UCSD-AML1 (cell line): Measurements from ENCODE around the gene SCGB1C2.
"Not testable (repeated sequence)": the region's sequence is repeated elsewhere in the genome, so short reads cannot be mapped to it uniquely, and the experiment has no call there.

ENCODE experiments used
- DNase-seq: peaks from one replicate; lab custom pipeline; 2025; ENCODE audit not compliant: unreplicated experiment; lab: John Stamatoyannopoulos, UW

The SCGB1C2 gene

DNA sequence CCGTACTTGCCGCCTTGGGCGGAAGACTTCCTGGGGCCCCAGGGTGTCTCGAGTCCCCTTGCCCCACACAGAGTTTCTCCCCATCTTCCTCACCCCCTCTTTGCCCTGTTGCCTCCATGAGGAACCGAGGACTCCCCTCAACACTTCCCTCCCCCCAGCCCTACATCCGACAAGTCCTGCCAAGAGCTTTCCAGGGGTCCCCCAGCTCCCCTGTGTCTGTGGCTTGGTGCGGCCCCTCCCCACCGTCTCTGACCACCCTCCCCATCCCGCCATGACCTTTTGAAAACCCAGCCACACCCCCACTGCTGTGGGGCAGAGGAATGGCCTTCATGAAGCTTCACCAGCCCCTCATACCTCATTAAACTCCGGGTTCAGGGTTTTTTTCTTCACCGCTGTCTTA is 11.4 kb downstream of the SCGB1C2 start:
- no peak for DNase-seq

DNA sequence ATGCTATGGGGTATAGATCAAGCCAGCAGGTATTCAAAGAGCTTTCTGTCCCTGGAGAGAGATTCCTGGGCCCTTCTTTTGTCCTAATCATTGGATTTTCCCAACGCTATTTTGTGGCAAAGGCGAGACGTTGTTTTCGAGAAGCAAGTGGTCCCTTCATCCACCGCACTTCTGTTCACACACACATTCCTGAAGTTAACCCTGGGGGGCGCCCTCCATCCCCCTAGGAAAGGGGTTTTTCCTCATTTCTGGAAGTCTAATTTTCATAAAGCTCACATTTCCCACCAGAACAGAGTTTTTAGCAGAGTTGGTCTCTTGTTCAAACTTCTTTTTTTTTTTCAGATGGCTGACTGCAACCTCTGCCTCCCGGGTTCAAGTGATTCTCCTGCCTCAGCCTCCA is 11.9 kb downstream of the SCGB1C2 start:
- no peak for DNase-seq

- DNase-seq: no peak
Observed at GRCh38 chr17:149897-150584, 12.7 kb downstream of the SCGB1C2 start.

- DNase-seq: no peak
Observed at GRCh38 chr17:151004-151403, 13.6 kb downstream of the SCGB1C2 start.

GRCh38 chr17:151886-152859 is 14.8 kb downstream of the SCGB1C2 start:
- DNase-seq: no peak

DNA sequence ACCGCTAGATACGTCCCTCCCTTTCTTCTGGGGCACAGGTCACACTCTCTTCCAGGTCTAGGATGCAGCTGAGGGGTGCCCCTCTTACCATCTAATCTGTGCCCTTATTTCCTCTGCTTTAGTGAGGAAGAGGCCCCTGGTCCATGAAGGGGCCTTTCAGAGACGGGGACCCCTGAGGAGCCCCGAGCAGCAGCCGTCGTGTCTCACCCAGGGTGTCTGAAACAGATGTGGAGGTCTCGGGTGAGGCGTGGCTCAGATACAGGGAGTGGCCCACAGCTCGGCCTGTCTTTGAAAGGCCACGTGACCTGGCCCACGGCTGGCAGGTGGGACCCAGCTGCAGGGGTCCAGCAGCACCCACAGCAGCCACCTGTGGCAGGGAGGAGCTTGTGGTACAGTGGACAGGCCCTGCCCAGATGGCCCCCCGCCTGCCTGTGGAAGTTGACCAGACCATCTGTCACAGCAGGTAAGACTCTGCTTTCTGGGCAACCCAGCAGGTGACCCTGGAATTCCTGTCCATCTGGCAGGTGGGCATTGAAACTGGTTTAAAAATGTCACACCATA is 15.6 kb downstream of the SCGB1C2 start:
- DNase-seq: no peak

DNA sequence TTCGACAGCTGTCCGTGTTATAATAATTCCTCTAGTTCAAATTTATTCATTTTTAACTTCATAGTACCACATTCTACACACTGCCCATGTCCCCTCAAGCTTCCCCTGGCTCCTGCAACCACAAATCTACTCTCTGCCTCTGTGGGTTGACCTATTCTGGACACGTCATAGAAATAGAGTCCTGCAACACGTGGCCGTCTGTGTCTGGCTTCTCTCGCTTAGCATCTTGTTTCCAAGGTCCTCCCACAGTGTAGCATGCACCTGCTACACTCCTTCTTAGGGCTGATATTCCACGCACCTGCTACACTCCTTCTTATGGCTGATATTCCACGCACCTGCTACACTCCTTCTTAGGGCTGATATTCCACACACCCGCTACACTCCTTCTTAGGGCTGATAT is 16.5 kb downstream of the SCGB1C2 start:
- DNase-seq: no peak

DNA sequence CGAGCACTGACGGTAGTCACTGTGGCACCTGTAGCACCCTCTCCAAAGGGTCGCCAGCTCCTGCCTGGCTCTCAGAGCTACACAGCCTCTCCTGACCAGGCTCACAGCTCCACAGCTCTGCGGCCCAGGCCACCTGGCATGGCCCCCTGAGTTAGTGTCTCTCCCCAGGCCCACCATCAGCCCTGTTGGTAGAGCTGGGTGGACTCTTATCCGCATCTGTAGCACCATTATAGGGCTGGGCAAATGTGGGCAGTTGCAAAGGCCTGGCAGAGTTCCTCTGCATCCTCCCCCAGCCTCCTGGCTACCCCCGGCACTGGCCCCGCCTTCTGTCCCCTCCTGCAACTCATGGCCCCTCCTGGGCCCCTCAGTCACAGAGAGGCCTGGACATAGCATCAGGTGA is 18.2 kb downstream of the SCGB1C2 start:
- DNase-seq: no peak

DNA sequence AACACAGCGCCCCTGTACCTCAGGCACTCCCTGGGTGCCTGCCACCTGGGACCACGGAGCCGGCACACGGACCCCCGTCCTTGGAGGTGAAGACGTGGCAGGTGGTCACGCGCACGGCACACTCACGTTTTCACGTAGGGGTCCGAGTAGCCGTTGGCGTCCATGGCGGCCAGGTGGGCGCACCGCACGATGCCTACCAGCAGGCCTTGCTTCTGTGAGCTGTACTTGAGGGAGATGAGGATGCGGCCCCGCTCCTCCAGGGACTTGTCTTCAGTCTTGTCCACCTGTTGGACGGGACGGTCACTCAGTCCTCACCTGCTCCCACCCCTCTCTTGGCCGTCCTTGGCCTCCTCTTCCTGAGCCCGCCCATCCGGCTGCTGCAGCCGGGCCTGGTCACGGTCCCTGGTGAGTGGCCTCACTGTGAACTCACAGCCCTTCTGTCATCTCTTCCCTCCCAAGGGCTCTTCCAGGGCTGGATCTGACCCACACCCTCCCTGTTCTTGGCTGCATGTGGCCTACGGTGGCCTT is 18.8 kb downstream of the SCGB1C2 start:
- no peak for DNase-seq

GRCh38 chr17:156946-157345 is 19.6 kb downstream of the SCGB1C2 start:
- no peak for DNase-seq

- no peak for DNase-seq
Observed at GRCh38 chr17:157901-158300, 20.5 kb downstream of the SCGB1C2 start.

- DNase-seq: no peak
Observed at GRCh38 chr17:158379-158778, 21.0 kb downstream of the SCGB1C2 start.

- no peak for DNase-seq
Observed at GRCh38 chr17:159609-160008, 22.2 kb downstream of the SCGB1C2 start.

- no peak for DNase-seq
Observed at GRCh38 chr17:160336-160735, 23.0 kb downstream of the SCGB1C2 start.

- DNase-seq: no peak
Observed at GRCh38 chr17:161481-161880, 24.1 kb downstream of the SCGB1C2 start.

GRCh38 chr17:162689-163088 is 25.3 kb downstream of the SCGB1C2 start:
- DNase-seq: no peak

DNA sequence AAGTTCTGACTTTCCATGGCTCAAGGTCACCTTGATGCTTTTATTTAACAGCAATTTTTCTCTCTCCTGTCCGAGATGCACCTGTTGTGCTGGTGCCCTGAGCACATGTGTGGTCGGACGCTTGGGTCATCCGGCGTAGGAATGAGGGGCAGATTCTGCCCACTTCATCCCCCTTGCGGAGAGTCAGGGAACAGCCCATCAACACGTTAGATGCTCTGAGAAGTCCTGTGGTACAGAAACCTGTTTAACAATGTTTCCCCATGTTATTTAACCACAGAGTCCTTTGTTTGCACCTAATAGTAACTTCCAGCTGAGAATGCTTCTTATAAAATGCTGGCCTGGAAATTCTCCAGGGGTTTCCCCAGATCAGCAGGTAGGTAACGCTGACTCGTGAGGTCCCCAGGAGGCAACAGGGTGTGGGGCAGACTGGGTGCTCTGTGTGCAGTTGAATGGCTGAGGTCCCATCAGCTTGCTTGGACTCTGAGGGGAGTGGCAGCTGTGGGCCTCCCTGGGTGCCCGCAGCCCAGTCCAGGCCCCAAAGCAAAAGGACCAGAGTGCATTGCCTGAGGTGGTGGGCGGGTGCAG is 26.2 kb downstream of the SCGB1C2 start:
- no peak for DNase-seq

DNA sequence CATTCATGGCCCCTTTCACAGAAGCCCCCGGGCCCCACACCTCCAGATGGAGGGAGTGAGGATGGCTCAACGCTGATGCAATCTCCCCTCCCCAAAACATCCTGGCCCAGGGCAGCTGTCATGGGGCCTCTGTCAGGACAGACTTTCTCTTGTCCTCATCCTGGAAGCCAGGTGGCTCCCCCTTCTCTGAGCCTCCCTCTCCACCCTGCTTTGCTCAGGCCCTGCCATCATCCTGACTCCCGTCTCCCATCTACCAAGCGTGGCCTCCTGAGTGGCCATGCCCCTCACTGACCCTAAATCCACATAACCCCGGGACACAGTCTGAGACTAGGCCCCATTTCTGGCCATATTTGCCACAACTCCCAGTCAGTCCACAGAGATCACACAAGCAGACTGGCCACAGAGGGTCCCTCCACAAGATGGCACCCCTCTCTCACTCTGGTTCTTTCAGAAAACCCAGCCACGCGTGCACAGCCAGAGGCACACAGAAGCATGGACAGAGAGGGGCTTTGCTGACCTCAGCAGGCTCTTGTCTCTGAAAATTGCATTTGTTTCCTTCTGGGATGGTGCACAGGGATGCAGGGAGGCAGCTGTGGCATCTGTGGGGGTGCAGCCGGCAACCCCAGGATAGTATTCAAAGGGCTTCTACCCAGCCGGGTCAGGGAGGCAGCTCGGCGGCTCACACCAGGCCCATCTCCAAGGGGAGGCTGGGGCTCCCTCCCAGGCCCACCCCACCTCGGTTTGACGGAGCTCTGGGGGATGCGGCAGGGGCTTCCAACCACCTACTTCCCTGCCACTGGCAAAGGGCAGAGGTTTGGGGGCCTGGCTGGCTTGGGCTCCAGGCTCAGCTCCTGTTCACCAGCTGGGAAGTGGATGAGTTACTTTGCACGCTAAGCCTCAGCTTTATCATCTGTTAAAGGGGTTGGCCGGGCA is 27.2 kb downstream of the SCGB1C2 start:
- peak; percentile 67 for DNase-seq

GRCh38 chr17:165939-166338 is 28.6 kb downstream of the SCGB1C2 start:
- no peak for DNase-seq

- DNase-seq: not testable (repeated sequence)
Observed at GRCh38 chr17:168614-169013, 31.2 kb downstream of the SCGB1C2 start.
